Mesendoderm (in vitro differentiated cells): ENCODE measurements around the gene PARVG.

Experiments
- DNase-seq: peaks from one replicate; pipeline ENCODE4 v3.0.0; 2013
- H2AK5ac ChIP-seq: 2 replicates; pipeline ENCODE4 v1.6.1; 2013; ENCODE audit warnings: low read length, inconsistent platforms
- H2BK120ac ChIP-seq: 2 replicates; pipeline ENCODE4 v1.6.1; 2013; ENCODE audit warnings: low read depth, mild to moderate bottlenecking, low read length, moderate library complexity, mixed read lengths
- H2BK15ac ChIP-seq: replicated peaks from 2 replicates; pipeline ENCODE4 v1.6.1; 2013; ENCODE audit warnings: low read depth, mild to moderate bottlenecking, moderate library complexity
- H2BK5ac ChIP-seq: 2 replicates; pipeline ENCODE4 v1.6.1; 2013; ENCODE audit warnings: low read length, inconsistent platforms
- H3K18ac ChIP-seq: 2 replicates; pipeline ENCODE4 v1.6.1; 2013; ENCODE audit warnings: mild to moderate bottlenecking, low read length, mixed read lengths
- H3K23ac ChIP-seq: one replicate; pipeline ENCODE4 v1.6.1; 2013; ENCODE audit warnings: low read length
- H3K27ac ChIP-seq: 2 replicates; pipeline ENCODE4 v1.5.1; 2013; ENCODE audit warnings: low read depth, mild to moderate bottlenecking, inconsistent platforms, low read length, moderate library complexity
- H3K27me3 ChIP-seq: 2 replicates; pipeline ENCODE4 v1.6.1; 2013; ENCODE audit warnings: low read length, control low read depth, mild to moderate bottlenecking, inconsistent platforms; ENCODE audit not compliant: insufficient read depth, poor library complexity
- H3K36me3 ChIP-seq: 2 replicates; pipeline ENCODE4 v1.6.1; 2013; ENCODE audit warnings: low read length, inconsistent platforms; ENCODE audit not compliant: control insufficient read depth, insufficient read depth
- H3K4ac ChIP-seq: one replicate; pipeline ENCODE4 v1.6.1; 2013; ENCODE audit warnings: low read depth, mild to moderate bottlenecking, low read length, moderate library complexity
- H3K4me1 ChIP-seq: 2 replicates; pipeline ENCODE4 v1.6.1; 2013; ENCODE audit warnings: low read depth, low read length, inconsistent platforms; ENCODE audit not compliant: control insufficient read depth
- H3K4me2 ChIP-seq: 2 replicates; pipeline ENCODE4 v1.6.1; 2013; ENCODE audit warnings: low read length
- H3K4me3 ChIP-seq: 2 replicates; pipeline ENCODE4 v1.5.1; 2013; ENCODE audit warnings: mild to moderate bottlenecking, low read length
- H3K56ac ChIP-seq: one replicate; pipeline ENCODE4 v1.6.1; 2013; ENCODE audit warnings: low read length
- H3K79me1 ChIP-seq: 2 replicates; pipeline ENCODE4 v1.6.1; 2013; ENCODE audit warnings: low read length, inconsistent platforms
- H3K79me2 ChIP-seq: 2 replicates; pipeline ENCODE4 v1.6.1; 2013; ENCODE audit warnings: mild to moderate bottlenecking, low read length; ENCODE audit not compliant: control insufficient read depth, insufficient read depth
- H3K9ac ChIP-seq: 2 replicates; pipeline ENCODE4 v1.6.1; 2013; ENCODE audit warnings: low read length, inconsistent platforms
- H4K5ac ChIP-seq: one replicate; pipeline ENCODE4 v1.6.1; 2013; ENCODE audit warnings: low read length
- H4K8ac ChIP-seq: one replicate; pipeline ENCODE4 v1.6.1; 2013; ENCODE audit warnings: low read depth, mild to moderate bottlenecking, control low read depth, low read length, moderate library complexity
- WGBS: extraction: QIAGEN DNeasy Blood & Tissue Kit; methylation state at CpG from one replicate; pipeline ENCODE4 v1.1.7; 2013; ENCODE audit warnings: low lambda C conversion rate, missing lambda C conversion rate; ENCODE audit not compliant: insufficient coverage; ENCODE audit errors: extremely low coverage; 5-methylcytosine and 5-hydroxymethylcytosine counted together

PARVG gene

DNA sequence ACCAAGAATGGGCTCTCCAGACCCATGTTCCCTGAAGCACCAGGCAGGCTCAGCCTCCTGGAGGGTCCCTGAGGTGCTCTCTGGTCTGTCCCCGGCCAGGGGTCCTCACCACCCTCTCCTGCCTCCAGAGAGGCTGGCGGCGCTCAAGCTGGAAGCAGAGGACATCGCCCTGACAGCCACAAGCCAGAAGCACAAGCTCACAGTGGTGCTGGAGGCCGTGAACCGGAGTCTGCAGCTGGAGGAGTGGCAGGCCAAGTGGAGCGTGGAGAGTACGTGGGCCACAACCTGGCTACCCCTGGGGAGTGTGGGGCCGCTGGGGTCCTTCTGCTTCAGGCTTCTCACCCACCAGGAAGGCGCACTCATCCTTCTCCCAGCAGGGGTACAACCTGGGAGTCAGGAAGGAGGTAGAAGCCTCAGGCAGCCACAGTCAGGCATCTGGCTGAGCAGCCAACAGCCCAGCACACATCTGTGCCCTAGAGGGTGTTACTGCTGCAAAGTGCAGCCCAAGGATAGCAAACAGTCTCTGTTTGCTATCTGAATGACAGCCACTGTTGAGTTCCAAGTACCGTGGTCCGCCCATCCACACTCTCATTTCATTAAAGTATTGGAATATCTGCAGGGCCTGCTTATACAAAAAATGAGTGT lies 8.4 kb downstream of the PARVG start:
- no peak for DNase-seq
- no peak overlapping the region for H3K56ac ChIP-seq
- no peak overlapping the region for H3K27ac ChIP-seq
- no peak overlapping the region for H4K8ac ChIP-seq
- H3K9ac ChIP-seq: no peak overlapping the region
- H3K18ac ChIP-seq: no peak overlapping the region
- H3K27me3 ChIP-seq: no peaks in the 10 kb centered on the region
- no peaks in the 10 kb centered on the region for H3K4me1 ChIP-seq
- no CpG with 5 or more reads among the region's 12 CpGs for WGBS
- H3K79me1 ChIP-seq: no peaks in the 10 kb centered on the region
- no peak overlapping the region for H2AK5ac ChIP-seq
- H4K5ac ChIP-seq: no peak overlapping the region
- H3K79me2 ChIP-seq: no peaks in the 10 kb centered on the region
- no peak overlapping the region for H2BK15ac ChIP-seq
- no peak overlapping the region for H2BK120ac ChIP-seq
- H3K4ac ChIP-seq: no peak overlapping the region
- no peak overlapping the region for H3K4me3 ChIP-seq
- no peak overlapping the region for H3K4me2 ChIP-seq
- no peaks in the 10 kb centered on the region for H3K36me3 ChIP-seq
- no peak overlapping the region for H3K23ac ChIP-seq
- H2BK5ac ChIP-seq: no peak overlapping the region

DNA sequence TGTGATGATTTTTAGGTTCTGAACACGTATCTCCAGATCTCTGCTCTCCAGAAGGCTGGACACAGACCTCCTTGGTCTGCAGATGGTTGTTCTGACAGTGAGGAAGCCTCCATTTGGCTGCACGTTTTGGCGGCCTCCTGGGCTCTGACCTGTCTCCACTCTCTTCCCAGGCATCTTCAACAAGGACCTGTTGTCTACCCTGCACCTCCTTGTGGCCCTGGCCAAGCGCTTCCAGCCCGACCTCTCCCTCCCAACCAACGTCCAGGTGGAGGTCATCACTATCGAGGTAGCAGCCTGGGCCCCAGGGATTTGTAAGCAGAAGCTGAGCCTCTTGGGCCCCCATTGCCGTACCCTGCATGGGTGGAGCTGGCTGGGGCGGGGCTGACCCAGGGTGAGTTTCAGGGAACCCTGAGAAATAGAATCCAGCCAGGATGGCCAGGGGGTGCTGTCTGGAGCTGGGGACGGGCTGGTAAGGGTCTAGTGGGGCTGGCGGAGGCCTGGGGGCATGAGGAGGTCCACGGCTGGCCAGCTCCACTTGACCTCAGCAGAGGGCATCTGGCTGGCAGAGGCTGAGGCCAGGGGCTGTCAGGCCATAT lies 9.8 kb downstream of the PARVG start:
- Histone ChIP-seq H3K36me3 (no peaks in the 10 kb centered on the region), H2BK5ac (no peak overlapping the region), H3K79me1 (no peaks in the 10 kb centered on the region), H3K4ac (no peak overlapping the region), H3K4me1 (no peaks in the 10 kb centered on the region), H2AK5ac (no peak overlapping the region), H4K5ac (no peak overlapping the region), H3K79me2 (no peaks in the 10 kb centered on the region), H4K8ac (no peak overlapping the region), H2BK15ac (no peak overlapping the region), H2BK120ac (no peak overlapping the region), H3K4me3 (no peak overlapping the region), H3K56ac (no peak overlapping the region), H3K23ac (no peak overlapping the region), H3K27me3 (no peaks in the 10 kb centered on the region), H3K9ac (no peak overlapping the region), H3K18ac (no peak overlapping the region), H3K4me2 (no peak overlapping the region), H3K27ac (no peak overlapping the region)
- no CpG with 5 or more reads among the region's 12 CpGs for WGBS
- no peak for DNase-seq

DNA sequence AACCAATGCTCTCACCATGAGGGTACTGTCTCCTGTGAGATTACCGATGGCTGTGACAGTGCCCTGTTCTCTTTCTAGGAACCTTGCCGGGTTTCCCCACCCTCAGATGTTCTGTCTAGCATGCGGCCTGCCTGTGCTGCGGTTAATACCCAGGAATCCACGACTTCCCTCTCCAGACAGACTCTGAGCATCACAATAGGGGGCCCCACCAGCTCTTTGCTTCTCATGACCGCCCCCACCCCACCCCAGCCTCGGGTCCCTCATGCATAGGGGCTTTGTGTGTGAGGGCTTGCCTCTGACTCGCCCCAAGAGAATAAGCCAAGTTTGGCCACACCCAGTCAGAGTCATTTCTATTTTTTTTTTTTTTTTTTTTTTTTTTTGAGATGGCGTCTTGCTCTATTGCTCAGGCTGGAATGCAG lies 10.3 kb downstream of the PARVG start:
- Histone ChIP-seq H3K36me3 (no peaks in the 10 kb centered on the region), H2AK5ac (no peak overlapping the region), H4K8ac (no peak overlapping the region), H2BK120ac (no peak overlapping the region), H3K56ac (no peak overlapping the region), H3K27ac (no peak overlapping the region), H2BK15ac (no peak overlapping the region), H3K4me1 (no peaks in the 10 kb centered on the region), H3K23ac (no peak overlapping the region), H4K5ac (no peak overlapping the region), H3K79me2 (no peaks in the 10 kb centered on the region), H3K4me3 (no peak overlapping the region), H3K27me3 (no peaks in the 10 kb centered on the region), H2BK5ac (no peak overlapping the region), H3K4me2 (no peak overlapping the region), H3K79me1 (no peaks in the 10 kb centered on the region), H3K18ac (no peak overlapping the region), H3K9ac (no peak overlapping the region), H3K4ac (no peak overlapping the region)
- WGBS: no CpG with 5 or more reads among the region's 9 CpGs
- peak; percentile 20 for DNase-seq

DNA sequence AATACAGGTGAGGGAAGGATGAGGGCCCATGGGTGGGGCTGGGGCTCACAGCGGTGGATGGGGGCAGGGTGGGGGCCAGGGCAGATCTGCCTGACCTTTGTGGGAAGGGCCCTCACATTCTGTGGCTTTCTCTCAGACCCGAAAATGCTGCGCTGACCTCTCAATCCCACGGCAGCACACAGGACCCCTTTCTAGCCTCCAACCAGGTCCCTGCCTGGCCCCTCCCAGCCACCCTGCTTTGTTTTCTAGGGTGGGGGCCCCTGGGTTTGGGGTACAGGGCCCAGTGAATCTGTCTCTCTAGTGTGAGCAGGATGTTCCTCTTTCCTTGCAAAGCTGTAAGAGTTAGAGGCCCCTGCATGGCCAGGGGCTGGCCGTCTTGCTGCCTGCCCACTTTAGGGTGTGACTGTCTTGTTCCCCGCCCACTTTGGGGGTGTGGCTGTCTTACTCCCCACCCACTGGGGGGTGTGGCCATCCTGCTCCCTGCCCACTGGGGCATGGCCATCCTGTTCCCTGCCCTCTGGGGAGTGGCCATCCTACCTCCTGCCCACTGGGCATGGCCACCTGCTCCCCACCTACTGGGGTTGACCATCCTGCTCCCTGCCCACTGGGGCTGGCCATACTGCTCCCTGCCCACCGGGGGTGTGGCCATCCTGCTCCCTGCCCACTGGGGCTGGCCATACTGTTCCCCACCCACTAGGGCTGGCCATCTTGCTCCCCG lies 11.5 kb downstream of the PARVG start:
- Histone ChIP-seq H3K56ac (no peak overlapping the region), H3K23ac (no peak overlapping the region), H2AK5ac (no peak overlapping the region), H4K5ac (no peak overlapping the region), H2BK5ac (no peak overlapping the region), H3K4ac (no peak overlapping the region), H2BK120ac (no peak overlapping the region), H3K27me3 (no peaks in the 10 kb centered on the region), H3K79me2 (no peaks in the 10 kb centered on the region), H3K27ac (no peak overlapping the region), H2BK15ac (no peak overlapping the region), H3K9ac (no peak overlapping the region), H3K36me3 (no peaks in the 10 kb centered on the region), H3K4me1 (no peaks in the 10 kb centered on the region), H4K8ac (no peak overlapping the region), H3K4me2 (no peak overlapping the region), H3K18ac (no peak overlapping the region), H3K79me1 (no peaks in the 10 kb centered on the region), H3K4me3 (no peak overlapping the region)
- WGBS: no CpG with 5 or more reads among the region's 8 CpGs
- DNase-seq: peak; percentile 46

DNA sequence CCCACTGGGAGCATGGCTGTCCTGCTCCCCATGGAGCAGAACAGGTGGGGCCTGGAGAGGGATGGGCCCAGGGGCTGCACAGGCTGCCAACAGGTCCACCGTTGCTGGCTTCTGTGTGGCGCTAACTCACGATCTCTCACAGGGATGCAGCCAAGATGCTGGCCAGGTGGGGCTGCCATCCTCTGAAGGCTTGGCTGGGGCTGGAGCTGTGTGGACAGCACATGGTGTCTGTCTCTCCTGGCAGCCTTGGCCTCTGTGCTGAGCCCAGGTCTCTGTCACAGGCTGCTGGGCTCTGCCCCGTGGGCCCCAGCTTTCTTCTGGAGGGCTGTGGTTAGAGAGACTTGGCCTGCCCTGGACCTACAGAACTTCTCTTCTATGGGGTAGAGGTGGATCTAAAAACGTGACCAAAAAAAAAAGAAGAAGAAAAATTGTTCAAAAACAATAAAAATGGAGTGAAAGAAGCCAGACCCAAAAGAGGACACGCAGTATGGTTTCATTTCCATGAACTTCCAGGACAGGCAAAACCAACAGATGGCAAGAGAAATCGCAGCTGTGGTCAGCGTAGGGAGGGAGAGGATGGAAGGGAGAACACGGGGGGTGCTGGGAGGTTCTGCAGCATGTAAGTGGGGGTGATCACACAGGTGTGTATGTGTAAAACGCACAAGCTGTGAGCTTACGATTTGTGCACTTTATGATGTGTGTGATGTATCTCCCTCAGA lies 12.2 kb downstream of the PARVG start:
- no CpG with 5 or more reads among the region's 11 CpGs for WGBS

More for the DNA sequence above, 12.2 kb downstream of the PARVG start:
- Histone ChIP-seq H3K4me3 (no peak overlapping the region), H3K79me2 (no peaks in the 10 kb centered on the region), H3K79me1 (no peaks in the 10 kb centered on the region), H2BK15ac (no peak overlapping the region), H3K4ac (no peak overlapping the region), H3K9ac (no peak overlapping the region), H2AK5ac (no peak overlapping the region), H3K4me2 (no peak overlapping the region), H3K4me1 (no peaks in the 10 kb centered on the region), H3K27me3 (no peaks in the 10 kb centered on the region), H3K36me3 (no peaks in the 10 kb centered on the region), H4K5ac (no peak overlapping the region), H2BK120ac (no peak overlapping the region), H3K56ac (no peak overlapping the region), H2BK5ac (no peak overlapping the region), H3K23ac (no peak overlapping the region), H4K8ac (no peak overlapping the region), H3K18ac (no peak overlapping the region), H3K27ac (no peak overlapping the region)
- no peak for DNase-seq
